K562 (cell line): ENCODE results near the gene GRB14. TPM values are rescaled to one million over a fixed set of nuclear protein-coding genes. Genes with fewer than 3 reads are reported as not detected.

ENCODE experiments used
- ATAC-seq: fragments of 200-7000 bp; cut with Tn5 transposase; 3 replicates; pipeline ENCODE4 v1.9.1; 2020; ENCODE audit warnings: moderate library complexity
- BruUV-seq: library from RNA; stranded (reverse); fragments of 400-500 nt; replicated peaks from 2 replicates; lab custom pipeline; 2021; lab: Mats Ljungman, UMichigan
- CTCF ChIA-PET: fragments of 300-600 bp; formaldehyde crosslinking; extraction: SDS; loops from one replicate; lab custom pipeline; 2021; ENCODE audit warnings: low intra/inter-chr PET ratio; lab: Yijun Ruan, JAX
- POLR2A ChIA-PET: fragments of 300-600, 350-650 bp; sonication (Branson Sonifier 250); formaldehyde crosslinking; extraction: SDS; loops from one replicate; lab custom pipeline; 2021; ENCODE audit warnings: antibody characterized with exemption, inconsistent platforms; lab: Yijun Ruan, JAX
- DNase-seq, 4 experiments: peaks; one replicate each; pipeline versions ENCODE4 v3.0.0 to v3.0.0-alpha.2; 2011 to 2018; ENCODE audit warnings: low spot score in 3 of 4, mixed read lengths in 3 of 4; ENCODE audit errors: extremely low read depth in 1 of 4
- FAIRE-seq: peaks from 2 replicates; lab custom pipeline; 2011; peaks lifted over from hg19 to GRCh38; lab: Jason Lieb, UNC
- H2AFZ ChIP-seq: 2 replicates; pipeline ENCODE4 v1.6.0; 2011; ENCODE audit warnings: low read depth, low read length, control low read depth, inconsistent platforms
- H3K27ac ChIP-seq: fragments of 200-600 bp; 3 replicates; pipeline ENCODE4 v1.8.0; 2011; ENCODE audit warnings: low read depth, mild to moderate bottlenecking, control low read depth, inconsistent platforms, low read length, moderate library complexity, mixed read lengths; ENCODE audit errors: extremely low read depth
- H3K27me3 ChIP-seq, 2 experiments: fragments of 300-600 bp in 1 of 2; 2 replicates in 1 of 2; 3 replicates in 1 of 2; pipeline versions ENCODE4 v1.6.0 to v1.8.0; 2011; ENCODE audit warnings: inconsistent platforms in 2 of 2, low read length in 2 of 2, mild to moderate bottlenecking in 1 of 2, mixed read lengths in 1 of 2, moderate library complexity in 1 of 2; ENCODE audit not compliant: control insufficient read depth in 2 of 2, insufficient read depth in 2 of 2
- H3K36me3 ChIP-seq: fragments of 300-600 bp; 3 replicates; pipeline ENCODE4 v1.8.0; 2011; ENCODE audit warnings: mild to moderate bottlenecking, low read length, inconsistent platforms; ENCODE audit not compliant: control insufficient read depth, insufficient read depth
- H3K4me1 ChIP-seq, 2 experiments: fragments of 200-600 bp in 1 of 2; replicated peaks in 1 of 2; 2 replicates in 1 of 2; 3 replicates in 1 of 2; pipeline versions ENCODE4 v1.5.1 to v1.8.0; 2011; ENCODE audit warnings: inconsistent platforms in 2 of 2, low read length in 2 of 2, mild to moderate bottlenecking in 1 of 2, mixed read lengths in 1 of 2, moderate library complexity in 1 of 2; ENCODE audit not compliant: control insufficient read depth in 2 of 2, insufficient read depth in 2 of 2
- H3K4me2 ChIP-seq: 2 replicates; pipeline ENCODE4 v1.6.1; 2011; ENCODE audit warnings: low read length, control low read depth, inconsistent platforms, mixed read lengths; ENCODE audit not compliant: insufficient read depth
- H3K4me3 ChIP-seq: fragments of 200-600 bp; sonication (generic), shearing (Covaris generic); 2 replicates; pipeline ENCODE4 v1.5.1; 2016; ENCODE audit warnings: control low read depth, inconsistent platforms
- H3K79me2 ChIP-seq: fragments of 200-600 bp; 3 replicates; pipeline ENCODE4 v1.8.0; 2011; ENCODE audit warnings: low read length, inconsistent platforms; ENCODE audit not compliant: control insufficient read depth, insufficient read depth
- H3K9ac ChIP-seq, 2 experiments: 2 replicates each; pipeline versions ENCODE4 v1.6.0 to v1.6.1; 2011; ENCODE audit warnings: low read depth in 2 of 2, low read length in 2 of 2, control low read depth in 1 of 2, inconsistent platforms in 1 of 2, mild to moderate bottlenecking in 1 of 2, mixed read lengths in 1 of 2; ENCODE audit not compliant: insufficient read depth in 1 of 2
- H3K9me1 ChIP-seq: one replicate; pipeline ENCODE4 v1.6.0; 2011; ENCODE audit warnings: inconsistent platforms, mild to moderate bottlenecking, low read length, moderate library complexity; ENCODE audit not compliant: control insufficient read depth, insufficient read depth
- H3K9me3 ChIP-seq: replicated peaks from 2 replicates; pipeline ENCODE4 v1.5.1; 2011; ENCODE audit warnings: low read depth, low read length, inconsistent platforms; ENCODE audit not compliant: control insufficient read depth, insufficient read depth
- H4K20me1 ChIP-seq: replicated peaks from 2 replicates; pipeline ENCODE4 v1.6.1; 2011; ENCODE audit warnings: low read length, inconsistent platforms, mixed read lengths; ENCODE audit not compliant: control insufficient read depth, insufficient read depth
- ATF4 ChIP-seq: fragments of 450-650 bp; formaldehyde crosslinking; IDR thresholded peaks from 2 replicates; pipeline ENCODE4 v1.4.0; 2022; ENCODE audit warnings: mild to moderate bottlenecking, moderate library complexity
- CAMTA2 ChIP-seq: fragments of 250-450 bp; sonication (Bioruptor Pico); conservative IDR thresholded peaks from 2 replicates; pipeline ENCODE4 v1.5.1; 2022
- DNMT1 ChIP-seq: fragments of 450-650 bp; IDR thresholded peaks from 2 replicates; pipeline ENCODE4 v1.6.1; 2016; ENCODE audit warnings: antibody characterized with exemption, mild to moderate bottlenecking
- E2F6 ChIP-seq, 2 experiments: IDR thresholded peaks; 2 replicates each; pipeline ENCODE4 v1.6.1; 2011; ENCODE audit warnings: borderline replicate concordance in 1 of 2, control low read depth in 1 of 2, low read depth in 1 of 2, low read length in 1 of 2, mild to moderate bottlenecking in 1 of 2, mixed read lengths in 1 of 2, moderate library complexity in 1 of 2; ENCODE audit not compliant: insufficient read depth in 1 of 2, insufficient read length in 1 of 2, poor library complexity in 1 of 2, severe bottlenecking in 1 of 2; ENCODE audit errors: extremely low read depth in 1 of 2
- GMEB1 ChIP-seq: fragments of 250-450 bp; sonication (Bioruptor Pico); IDR thresholded peaks from 2 replicates; pipeline ENCODE4 v1.4.0; 2020; ENCODE audit warnings: mild to moderate bottlenecking
- HNRNPL ChIP-seq: fragments of 200-400 bp; formaldehyde crosslinking; IDR thresholded peaks from 2 replicates; pipeline ENCODE4 v1.6.1; 2017; ENCODE audit warnings: low read depth, mild to moderate bottlenecking, low read length
- KLF1 ChIP-seq: fragments of 450-650 bp; IDR thresholded peaks from 2 replicates; pipeline ENCODE4 v1.6.1; 2016; ENCODE audit warnings: missing genetic modification characterization, missing compliant biosample characterization
- TRIM28 ChIP-seq: fragments of 450-650 bp; IDR thresholded peaks from 2 replicates; pipeline ENCODE4 v1.6.1; 2017
- U2AF2 ChIP-seq: fragments of 200-400 bp; formaldehyde crosslinking; optimal IDR thresholded peaks from 2 replicates; pipeline ENCODE3; 2017; ENCODE audit warnings: low read depth, mild to moderate bottlenecking, low read length
- ZC3H4 ChIP-seq: sonication (generic); formaldehyde crosslinking; IDR thresholded peaks from 2 replicates; pipeline ENCODE4 v1.9.0; 2021; ENCODE audit warnings: missing genetic modification reagents, borderline replicate concordance
- WGBS: fragments of 100-300 bp; shearing (Covaris generic); methylation state at CpG from one replicate; pipeline ENCODE4 v1.1.6; 2016; ENCODE audit warnings: low coverage, mixed read lengths; ENCODE audit not compliant: insufficient coverage; ENCODE audit errors: missing lambda C conversion rate; 5-methylcytosine and 5-hydroxymethylcytosine counted together
- in situ Hi-C: fragments of 300-500 bp; cut with MboI; formaldehyde crosslinking; loops from 4 replicates; pipeline ENCODE4 v1.15.0; 2018; ENCODE audit warnings: inconsistent platforms, mixed read lengths
- intact Hi-C: fragments of 100-400 bp; cut with micrococcal nuclease; formaldehyde crosslinking; loops from 2 replicates; pipeline ENCODE4 v1.14.2; 2022
- polyA plus RNA-seq, 8 experiments: library from polyadenylated mRNA; depleted of rRNA in 4 of 8; stranded (reverse) in 5 of 8; unstranded in 3 of 8; fragments of >200 nt; fragmentation: Nextera tagmentation in 2 of 8; fragmentation: Illumina TruSeq in 1 of 8; extraction: Ambion mirVana in 2 of 8; extraction: Trizol in 1 of 8; gene quantifications; 2 replicates each; pipeline versions ENCODE4 v1.2.1 to v1.2.3, GENCODE V29; 2011 to 2014; ENCODE audit warnings: inconsistent platforms in 1 of 8, missing spikeins in 1 of 8
- total RNA-seq, 7 experiments: library from RNA; depleted of rRNA in 6 of 7; stranded (reverse); fragments of >200 nt in 6 of 7; fragmentation: Illumina TruSeq in 2 of 7; extraction: Trizol in 2 of 7; gene quantifications; 2 replicates each; pipeline versions ENCODE4 v1.2.1 to v1.2.3, GENCODE V29; 2011 to 2021; ENCODE audit warnings: low replicate concordance in 1 of 7

Gene GRB14
- total and polyA plus RNA-seq, 9 of the 15 experiments (the other 6 are each of a cell fraction or from before 2014, with no cell fraction given) = not detected

- BruUV-seq = no TSS peak
These were observed 3.0 kb upstream of the GRB14 start for GRCh38 chr2:164624316-164624715.

GRCh38 chr2:164622338-164623106 is 1.2 kb upstream of the GRB14 start:
- intact Hi-C loops = no loop called here
- Histone ChIP-seq H4K20me1 (no peaks in the 10 kb centered on the region), H3K79me2 (no peaks in the 10 kb centered on the region), H3K9ac (no peak overlapping the region), H3K4me2 (no peak overlapping the region), H3K4me1 (no peaks in the 10 kb centered on the region), H3K9me3 (no peaks in the 10 kb centered on the region), H3K4me3 (no peak overlapping the region), H2AFZ (no peak overlapping the region), H3K27me3 (no peaks in the 10 kb centered on the region), H3K27ac (no peak overlapping the region), H3K9me1 (no peaks in the 10 kb centered on the region), H3K36me3 (no peaks in the 10 kb centered on the region)
- ChIA-PET POLR2A (no interaction called here), CTCF (no interaction called here)
- DNase-seq (no peak), ATAC-seq (no peak), FAIRE-seq (no peak)
- WGBS = 2% methylated on average over 12 of the region's 12 CpGs
- in situ Hi-C loops = no loop called here
- no TSS peak for BruUV-seq
- no peak for TF ChIP-seq ZC3H4
- TF ChIP-seq U2AF2 = no peak
- no peak for TF ChIP-seq TRIM28
- TF ChIP-seq HNRNPL = no peak
- no peak for TF ChIP-seq DNMT1
- no peak for TF ChIP-seq E2F6 (IDR thresholded peaks at IDR 0.05; ENCODE audit: borderline replicate concordance in 1 of 2, extremely low read depth in 1 of 2, insufficient read depth in 1 of 2, insufficient read length in 1 of 2, low read depth in 1 of 2, low read length in 1 of 2, poor library complexity in 1 of 2, severe bottlenecking in 1 of 2)
- no peak for TF ChIP-seq ATF4 (CRISPR knock-in tag)
- TF ChIP-seq GMEB1 (CRISPR knock-in tag) = no peak
- TF ChIP-seq KLF1 (tag) = no peak

More at GRCh38 chr2:164624316-164624715, 3.0 kb upstream of the GRB14 start:
- no peak overlapping the region for H3K4me2 ChIP-seq
- H3K9ac ChIP-seq = no peak overlapping the region
- DNase-seq = no peak
- FAIRE-seq = no peak
- no peaks in the 10 kb centered on the region for H3K27me3 ChIP-seq
- H4K20me1 ChIP-seq = no peaks in the 10 kb centered on the region
- intact Hi-C loops (no loop called here), in situ Hi-C loops (no loop called here)
- WGBS = 3% methylated on average over 2 of the region's 2 CpGs
- no peak for ATAC-seq
- ChIA-PET POLR2A (no interaction called here), CTCF (interaction anchor here (0.7 kb wide), 1 partner anchor 22 kb away, joined by 3 read pairs; no protein-coding TSS in a partner anchor)
- no peaks in the 10 kb centered on the region for H3K9me3 ChIP-seq
- H3K27ac ChIP-seq = no peak overlapping the region
- no peaks in the 10 kb centered on the region for H3K9me1 ChIP-seq
- H3K79me2 ChIP-seq = no peaks in the 10 kb centered on the region
- no peaks in the 10 kb centered on the region for H3K36me3 ChIP-seq
- no peaks in the 10 kb centered on the region for H3K4me1 ChIP-seq
- TF ChIP-seq CAMTA2 (CRISPR knock-in tag) = no peak
- H3K4me3 ChIP-seq = no peak overlapping the region
- H2AFZ ChIP-seq = no peak overlapping the region
